ENCODE results near the gene NEK11.
"Not testable (repeated sequence)": the region's sequence is repeated elsewhere in the genome, so short reads cannot be mapped to it uniquely, and the experiment has no call there.

Gene NEK11

GRCh38 chr3:131304890-131305289 lies 278.2 kb downstream of the NEK11 start:
- DNase-seq (ENCODE audit: low read depth) = no peak

- DNase-seq (ENCODE audit: low read depth) = no peak
Observed at GRCh38 chr3:131306242-131306641, 279.6 kb downstream of the NEK11 start.

- no peak for DNase-seq (ENCODE audit: low read depth)
Observed at GRCh38 chr3:131314318-131314717, 287.6 kb downstream of the NEK11 start.

- no peak for DNase-seq (ENCODE audit: low read depth)
Observed at GRCh38 chr3:131315162-131315561, 288.5 kb downstream of the NEK11 start.

GRCh38 chr3:131317667-131318066 lies 291.0 kb downstream of the NEK11 start:
- no peak for DNase-seq (ENCODE audit: low read depth)

- no peak for DNase-seq (ENCODE audit: low read depth)
Observed at GRCh38 chr3:131323014-131323413, 296.3 kb downstream of the NEK11 start.

GRCh38 chr3:131323792-131324191 lies 297.1 kb downstream of the NEK11 start:
- no peak for DNase-seq (ENCODE audit: low read depth)

GRCh38 chr3:131324923-131325322 lies 298.2 kb downstream of the NEK11 start:
- DNase-seq (ENCODE audit: low read depth) = no peak

- no peak for DNase-seq (ENCODE audit: low read depth)
Observed at GRCh38 chr3:131326307-131326706, 299.6 kb downstream of the NEK11 start.

- DNase-seq (ENCODE audit: low read depth) = no peak
Observed at GRCh38 chr3:131328721-131329120, 302.0 kb downstream of the NEK11 start.

- no peak for DNase-seq (ENCODE audit: low read depth)
Observed at GRCh38 chr3:131329774-131330173, 303.1 kb downstream of the NEK11 start.

- not testable (repeated sequence) for DNase-seq (ENCODE audit: low read depth)
Observed at GRCh38 chr3:131331456-131332085, 304.9 kb downstream of the NEK11 start.

GRCh38 chr3:131338948-131339640 lies 312.4 kb downstream of the NEK11 start:
- no peak for DNase-seq (ENCODE audit: low read depth)

- no peak for DNase-seq (ENCODE audit: low read depth)
Observed at GRCh38 chr3:131341761-131342160, 315.1 kb downstream of the NEK11 start.

- no peak for DNase-seq (ENCODE audit: low read depth)
Observed at GRCh38 chr3:131348911-131349310, 322.2 kb downstream of the NEK11 start.

- DNase-seq (ENCODE audit: low read depth) = no peak
Observed at GRCh38 chr3:131349454-131349853, 322.8 kb downstream of the NEK11 start.

- DNase-seq (ENCODE audit: low read depth) = no peak
Observed at GRCh38 chr3:131349946-131350347, 323.3 kb downstream of the NEK11 start.

- DNase-seq (ENCODE audit: low read depth) = no peak
Observed at GRCh38 chr3:131350506-131350905, 323.8 kb downstream of the NEK11 start.

GRCh38 chr3:131353016-131353877 lies 326.6 kb downstream of the NEK11 start:
- DNase-seq (ENCODE audit: low read depth) = no peak

GRCh38 chr3:131353986-131354385 lies 327.3 kb downstream of the NEK11 start:
- no peak for DNase-seq (ENCODE audit: low read depth)

GRCh38 chr3:131356006-131356595 lies 329.4 kb downstream of the NEK11 start:
- no peak for DNase-seq (ENCODE audit: low read depth)

- DNase-seq (ENCODE audit: low read depth) = no peak
Observed at GRCh38 chr3:131357275-131357674, 330.6 kb downstream of the NEK11 start.

Data from CMK (cell line).